Keratinocyte (primary cell): Measurements from ENCODE around the gene SIGLEC9. TPM values are rescaled to one million over a fixed set of nuclear protein-coding genes. Genes with fewer than 3 reads are reported as not detected.

ENCODE experiments used
- DNase-seq: peaks from one replicate; pipeline ENCODE4 v3.0.0-alpha.2; 2011; ENCODE audit warnings: low read depth, missing footprints, low spot score
- FAIRE-seq: peaks from 2 replicates; lab custom pipeline; 2011; peaks lifted over from hg19 to GRCh38; lab: Jason Lieb, UNC
- H2AFZ ChIP-seq: 2 replicates; pipeline ENCODE4 v1.6.0; 2012; ENCODE audit warnings: low read length, control low read depth, inconsistent platforms; ENCODE audit not compliant: control insufficient read depth
- H3K27ac ChIP-seq: 2 replicates; pipeline ENCODE4 v1.5.1; 2011; ENCODE audit warnings: low read length; ENCODE audit not compliant: control insufficient read depth, insufficient read depth
- H3K27me3 ChIP-seq: 3 replicates; pipeline ENCODE4 v1.6.0; 2011; ENCODE audit warnings: low read length; ENCODE audit not compliant: control insufficient read depth, insufficient read depth; ENCODE audit errors: extremely low read depth
- H3K36me3 ChIP-seq, 2 experiments: 2 replicates in 1 of 2; 3 replicates in 1 of 2; pipeline ENCODE4 v1.5.1; 2011; ENCODE audit warnings: low read length in 2 of 2, mild to moderate bottlenecking in 1 of 2; ENCODE audit not compliant: control insufficient read depth in 2 of 2, insufficient read depth in 2 of 2; ENCODE audit errors: extremely low read depth in 1 of 2
- H3K4me1 ChIP-seq: 3 replicates; pipeline ENCODE4 v1.5.1; 2011; ENCODE audit warnings: low read length; ENCODE audit not compliant: control insufficient read depth, insufficient read depth; ENCODE audit errors: extremely low read depth
- H3K4me2 ChIP-seq: 3 replicates; pipeline ENCODE4 v1.6.0; 2011; ENCODE audit warnings: low read depth, low read length; ENCODE audit not compliant: control insufficient read depth, insufficient read depth; ENCODE audit errors: extremely low read depth
- H3K4me3 ChIP-seq, 3 experiments: fragments of 200-600 bp in 1 of 3; sonication (generic) in 1 of 3; 2 replicates in 2 of 3; 3 replicates in 1 of 3; pipeline ENCODE4 v1.5.1; 2011 to 2016; ENCODE audit warnings: low read length in 3 of 3, mild to moderate bottlenecking in 3 of 3, control low read depth in 2 of 3, inconsistent platforms in 1 of 3, low read depth in 1 of 3, mixed read lengths in 1 of 3, mixed run types in 1 of 3, moderate library complexity in 1 of 3; ENCODE audit not compliant: control insufficient read depth in 2 of 3, insufficient read depth in 2 of 3; ENCODE audit errors: extremely low read depth in 1 of 3
- H3K79me2 ChIP-seq: 2 replicates; pipeline ENCODE4 v1.6.0; 2012; ENCODE audit warnings: low read length; ENCODE audit not compliant: control insufficient read depth, insufficient read depth
- H3K9ac ChIP-seq: 3 replicates; pipeline ENCODE4 v1.6.0; 2011; ENCODE audit warnings: low read length; ENCODE audit not compliant: control insufficient read depth, insufficient read depth; ENCODE audit errors: extremely low read depth
- H3K9me1 ChIP-seq: 3 replicates; pipeline ENCODE4 v1.6.0; 2011; ENCODE audit warnings: low read length; ENCODE audit not compliant: control insufficient read depth, insufficient read depth; ENCODE audit errors: extremely low read depth
- H3K9me3 ChIP-seq: 2 replicates; pipeline ENCODE4 v1.5.1; 2012; ENCODE audit warnings: low read depth, low read length; ENCODE audit not compliant: control insufficient read depth
- H4K20me1 ChIP-seq: 3 replicates; pipeline ENCODE4 v1.6.0; 2011; ENCODE audit warnings: low read length; ENCODE audit not compliant: control insufficient read depth, insufficient read depth; ENCODE audit errors: extremely low read depth
- CTCF ChIP-seq, 3 experiments: IDR thresholded peaks in 1 of 3; conservative IDR thresholded peaks in 1 of 3; optimal IDR thresholded peaks in 1 of 3; 2 replicates in 2 of 3; 3 replicates in 1 of 3; pipeline versions ENCODE3 to v1.5.1; 2011; ENCODE audit warnings: low read length in 3 of 3, mild to moderate bottlenecking in 3 of 3, moderate library complexity in 2 of 3, control low read depth in 1 of 3, inconsistent platforms in 1 of 3; ENCODE audit not compliant: insufficient read depth in 2 of 3; ENCODE audit errors: extremely low read depth in 1 of 3
- EZH2 ChIP-seq: IDR thresholded peaks from one replicate; pipeline ENCODE4 v1.6.1; 2012; ENCODE audit warnings: inconsistent platforms, mild to moderate bottlenecking, low read length, moderate library complexity
- dilution Hi-C: fragments of 300-500 bp; cut with MboI; formaldehyde crosslinking; loops from one replicate; pipeline ENCODE4 v1.7.0; 2020; ENCODE audit warnings: low sequenced_read_pairs; ENCODE audit not compliant: extremely low pct_ligation_motif_present
- polyA plus RNA-seq, 5 experiments: library from polyadenylated mRNA; depleted of rRNA in 3 of 5; stranded (reverse) in 3 of 5; stranded (forward) in 1 of 5; unstranded in 1 of 5; fragments of >200 nt; gene quantifications; 1 replicate in 1 of 5; 2 replicates in 3 of 5; 3 replicates in 1 of 5; pipeline versions ENCODE4 v1.2.1 to v1.2.3, GENCODE V29; 2011 to 2012; ENCODE audit warnings: missing spikeins in 2 of 5, low read depth in 1 of 5, low replicate concordance in 1 of 5

The SIGLEC9 gene
- polyA plus RNA-seq, 1 donor (not counting 4 experiments of a cell fraction or from before 2014, with no cell fraction given) = not detected

- dilution Hi-C loops = no loop called here
- no peak overlapping the region for H3K4me3 ChIP-seq
- H3K27ac ChIP-seq = no peak overlapping the region
- no peak for DNase-seq
- no peaks in the 10 kb centered on the region for H3K36me3 ChIP-seq
- TF ChIP-seq CTCF (optimal IDR thresholded peaks at IDR 0.05 in 1 of 3, IDR thresholded peaks at IDR 0.05 in 1 of 3, conservative IDR thresholded peaks at IDR 0.05 in 1 of 3; ENCODE audit: extremely low read depth in 1 of 3, insufficient read depth in 2 of 3, low read length in 3 of 3) = no peak
- no peak for TF ChIP-seq EZH2
- H3K27me3 ChIP-seq = no peaks in the 10 kb centered on the region
- H2AFZ ChIP-seq = peak overlapping the region; percentile 42
- peak overlapping the region; percentile 30 for H3K4me2 ChIP-seq
- H3K9ac ChIP-seq = no peak overlapping the region
- H4K20me1 ChIP-seq = no peaks in the 10 kb centered on the region
- H3K4me1 ChIP-seq = peaks cover 13% of the 10 kb centered on the region
- H3K79me2 ChIP-seq = no peaks in the 10 kb centered on the region
- no peaks in the 10 kb centered on the region for H3K9me1 ChIP-seq
- FAIRE-seq = no peak
- H3K9me3 ChIP-seq = no peaks in the 10 kb centered on the region
Observed at GRCh38 chr19:51163257-51163656, 38.6 kb downstream of the SIGLEC9 start.

GRCh38 chr19:51164215-51164614, 39.5 kb downstream of the SIGLEC9 start:
- H4K20me1 ChIP-seq = no peaks in the 10 kb centered on the region
- H3K27me3 ChIP-seq = no peaks in the 10 kb centered on the region
- H3K79me2 ChIP-seq = no peaks in the 10 kb centered on the region
- no peaks in the 10 kb centered on the region for H3K9me1 ChIP-seq
- no peak for FAIRE-seq
- peak overlapping the region; percentile 13 for H2AFZ ChIP-seq
- no peaks in the 10 kb centered on the region for H3K9me3 ChIP-seq
- H3K36me3 ChIP-seq = no peaks in the 10 kb centered on the region
- no peak for TF ChIP-seq CTCF (optimal IDR thresholded peaks at IDR 0.05 in 1 of 3, IDR thresholded peaks at IDR 0.05 in 1 of 3, conservative IDR thresholded peaks at IDR 0.05 in 1 of 3; ENCODE audit: extremely low read depth in 1 of 3, insufficient read depth in 2 of 3, low read length in 3 of 3)
- no peak overlapping the region for H3K4me3 ChIP-seq
- no peak overlapping the region for H3K9ac ChIP-seq
- DNase-seq = no peak
- H3K27ac ChIP-seq = no peak overlapping the region
- H3K4me1 ChIP-seq = peaks cover 13% of the 10 kb centered on the region
- H3K4me2 ChIP-seq = no peak overlapping the region
- dilution Hi-C loops = no loop called here
